Breast epithelium (tissue), 4 donors: ENCODE data around the gene OST4. TPM values are rescaled to one million over a fixed set of nuclear protein-coding genes. Genes with fewer than 3 reads are reported as not detected.
A peak's percentile ranks its signal among the peaks of the same experiment; 100 is the strongest.

ENCODE experiments used
- DNase-seq, 2 donors: peaks; one replicate each; pipeline ENCODE4 v3.0.0-alpha.2; 2019; ENCODE audit warnings: low spot score in 2 of 2
- H3K27ac ChIP-seq, 2 donors: fragments of 200-600 bp; sonication (generic) in 1 of 2; one replicate each; pipeline ENCODE4 v1.5.1; 2016 to 2019; ENCODE audit warnings: mild to moderate bottlenecking in 1 of 2
- H3K27me3 ChIP-seq, 2 donors: fragments of 200-600 bp; sonication (generic) in 1 of 2; one replicate each; pipeline versions ENCODE4 v1.5.1 to v1.6.0; 2017 to 2019; ENCODE audit warnings: control low read depth in 1 of 2, mild to moderate bottlenecking in 1 of 2
- H3K36me3 ChIP-seq: fragments of 200-600 bp; one replicate; pipeline ENCODE4 v1.5.1; 2019
- H3K4me1 ChIP-seq, 2 donors: fragments of 200-600 bp; sonication (generic); one replicate each; pipeline ENCODE4 v1.5.1; 2016 to 2019; ENCODE audit warnings: control low read depth in 1 of 2
- H3K4me3 ChIP-seq, 3 donors: fragments of 200-600 bp; sonication (generic); 1 replicate in 2 of 3; 2 replicates in 1 of 3; pipeline ENCODE4 v1.5.1; 2016 to 2019; ENCODE audit warnings: mild to moderate bottlenecking in 3 of 3, moderate library complexity in 2 of 3
- H3K9me3 ChIP-seq, 2 donors: fragments of 200-600 bp; sonication (generic) in 1 of 2; one replicate each; pipeline ENCODE4 v1.5.1; 2016 to 2019; ENCODE audit warnings: control low read depth in 1 of 2
- POLR2A ChIP-seq: fragments of 450-650 bp; IDR thresholded peaks from one replicate; pipeline ENCODE4 v1.6.1; 2016; ENCODE audit warnings: antibody characterized with exemption, mild to moderate bottlenecking, moderate library complexity
- POLR2AphosphoS5 ChIP-seq, 3 donors: sonication (generic); formaldehyde crosslinking; IDR thresholded peaks; one replicate each; pipeline ENCODE4 v1.6.1; 2017; ENCODE audit warnings: antibody characterized with exemption in 3 of 3
- intact Hi-C: fragments of 100-400 bp; cut with DNase I; formaldehyde crosslinking; loops from one replicate; pipeline ENCODE4 v1.15.1; 2023; ENCODE audit warnings: low total_unique reads
- total RNA-seq, 3 donors: library from RNA; depleted of rRNA; stranded (reverse); fragments of >200 nt; gene quantifications; one replicate each; pipeline ENCODE4 v1.1.0, GENCODE V29; 2016
- TF ChIP-seq, protein P1 (sequence below), 3 donors: fragments of 450-650 bp; IDR thresholded peaks; one replicate each; pipeline ENCODE4 v1.5.1; 2016 to 2017; ENCODE audit warnings: antibody characterized with exemption in 3 of 3, mild to moderate bottlenecking in 3 of 3, moderate library complexity in 3 of 3

OST4 gene
- total RNA-seq, 3 donors from 2014 or later: 271 to 309 (median 281) TPM

DNA sequence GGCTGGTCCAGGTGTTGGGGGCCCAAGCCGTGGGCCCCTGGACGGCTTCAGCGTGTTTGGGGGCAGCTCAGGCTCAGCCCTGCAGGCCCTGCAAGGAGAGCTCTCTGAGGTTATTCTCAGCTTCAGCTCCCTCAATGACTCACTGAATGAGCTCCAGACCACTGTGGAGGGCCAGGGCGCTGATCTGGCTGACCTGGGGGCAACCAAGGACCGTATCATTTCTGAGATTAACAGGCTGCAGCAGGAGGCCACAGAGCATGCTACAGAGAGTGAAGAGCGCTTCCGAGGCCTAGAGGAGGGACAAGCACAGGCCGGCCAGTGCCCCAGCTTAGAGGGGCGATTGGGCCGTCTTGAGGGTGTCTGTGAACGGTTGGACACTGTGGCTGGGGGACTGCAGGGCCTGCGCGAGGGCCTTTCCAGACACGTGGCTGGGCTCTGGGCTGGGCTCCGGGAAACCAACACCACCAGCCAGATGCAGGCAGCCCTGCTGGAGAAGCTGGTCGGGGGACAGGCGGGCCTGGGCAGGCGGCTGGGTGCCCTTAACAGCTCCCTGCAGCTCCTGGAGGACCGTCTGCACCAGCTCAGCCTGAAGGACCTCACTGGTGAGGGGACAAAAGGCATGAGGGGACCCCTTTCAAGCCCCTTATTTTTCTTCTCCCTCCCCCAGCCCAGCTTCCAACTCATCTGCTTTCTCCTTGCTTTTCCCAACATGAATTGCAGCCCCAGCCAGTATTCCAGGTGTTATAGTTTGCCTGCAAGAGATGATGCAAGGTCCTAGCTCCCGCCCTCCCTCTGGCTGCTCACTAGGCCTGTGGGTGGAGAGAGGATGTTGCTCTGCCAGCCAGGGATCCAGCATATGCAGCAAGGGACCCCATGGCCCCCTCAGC, 12.2 kb upstream of the OST4 start:
- no peaks in the 10 kb centered on the region for H3K36me3 ChIP-seq
- no peak overlapping the region for H3K27ac ChIP-seq
- H3K9me3 ChIP-seq: no peaks in the 10 kb centered on the region
- peaks cover 0 to 18% of the 10 kb centered on the region in 2 donors for H3K4me1 ChIP-seq
- H3K27me3 ChIP-seq: no peaks in the 10 kb centered on the region
- intact Hi-C loops: no loop called here
- no peak for DNase-seq
- H3K4me3 ChIP-seq: no peak overlapping the region
- no peak for TF ChIP-seq POLR2AphosphoS5 (IDR thresholded peaks at IDR 0.05)
- no peak for TF ChIP-seq POLR2A
- TF ChIP-seq, protein P1, sequence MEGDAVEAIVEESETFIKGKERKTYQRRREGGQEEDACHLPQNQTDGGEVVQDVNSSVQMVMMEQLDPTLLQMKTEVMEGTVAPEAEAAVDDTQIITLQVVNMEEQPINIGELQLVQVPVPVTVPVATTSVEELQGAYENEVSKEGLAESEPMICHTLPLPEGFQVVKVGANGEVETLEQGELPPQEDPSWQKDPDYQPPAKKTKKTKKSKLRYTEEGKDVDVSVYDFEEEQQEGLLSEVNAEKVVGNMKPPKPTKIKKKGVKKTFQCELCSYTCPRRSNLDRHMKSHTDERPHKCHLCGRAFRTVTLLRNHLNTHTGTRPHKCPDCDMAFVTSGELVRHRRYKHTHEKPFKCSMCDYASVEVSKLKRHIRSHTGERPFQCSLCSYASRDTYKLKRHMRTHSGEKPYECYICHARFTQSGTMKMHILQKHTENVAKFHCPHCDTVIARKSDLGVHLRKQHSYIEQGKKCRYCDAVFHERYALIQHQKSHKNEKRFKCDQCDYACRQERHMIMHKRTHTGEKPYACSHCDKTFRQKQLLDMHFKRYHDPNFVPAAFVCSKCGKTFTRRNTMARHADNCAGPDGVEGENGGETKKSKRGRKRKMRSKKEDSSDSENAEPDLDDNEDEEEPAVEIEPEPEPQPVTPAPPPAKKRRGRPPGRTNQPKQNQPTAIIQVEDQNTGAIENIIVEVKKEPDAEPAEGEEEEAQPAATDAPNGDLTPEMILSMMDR (IDR thresholded peaks at IDR 0.05): no peak

- H3K4me1 ChIP-seq: peaks cover 0 to 18% of the 10 kb centered on the region in 2 donors
Observed at GRCh38 chr2:27082773-27083409, 11.4 kb upstream of the OST4 start.

DNA sequence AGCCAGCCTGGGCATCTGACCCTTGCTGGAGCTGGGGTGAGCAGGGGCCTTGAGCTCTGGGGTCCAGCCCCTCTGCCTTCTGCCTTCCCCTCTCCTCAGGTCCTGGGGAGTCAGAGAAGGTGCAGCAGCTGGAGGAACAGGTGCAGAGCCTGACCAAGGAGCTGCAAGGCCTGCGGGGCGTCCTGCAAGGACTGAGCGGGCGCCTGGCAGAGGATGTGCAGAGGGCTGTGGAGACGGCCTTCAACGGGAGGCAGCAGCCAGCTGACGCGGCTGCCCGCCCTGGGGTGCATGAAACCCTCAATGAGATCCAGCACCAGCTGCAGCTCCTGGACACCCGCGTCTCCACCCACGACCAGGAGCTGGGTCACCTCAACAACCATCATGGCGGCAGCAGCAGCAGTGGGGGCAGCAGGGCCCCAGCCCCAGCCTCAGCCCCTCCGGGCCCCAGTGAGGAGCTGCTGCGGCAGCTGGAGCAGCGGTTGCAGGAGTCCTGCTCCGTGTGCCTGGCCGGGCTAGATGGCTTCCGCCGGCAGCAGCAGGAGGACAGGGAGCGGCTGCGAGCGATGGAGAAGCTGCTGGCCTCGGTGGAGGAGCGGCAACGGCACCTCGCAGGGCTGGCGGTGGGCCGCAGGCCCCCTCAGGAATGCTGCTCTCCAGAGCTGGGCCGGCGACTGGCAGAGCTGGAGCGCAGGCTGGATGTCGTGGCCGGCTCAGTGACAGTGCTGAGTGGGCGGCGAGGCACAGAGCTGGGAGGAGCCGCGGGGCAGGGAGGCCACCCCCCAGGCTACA, 10.7 kb upstream of the OST4 start:
- no peak for DNase-seq
- H3K4me3 ChIP-seq: peak overlapping the region in 1 of 3 donors; percentile 27
- H3K4me1 ChIP-seq: peaks cover 0 to 18% of the 10 kb centered on the region in 2 donors
- TF ChIP-seq POLR2AphosphoS5 (IDR thresholded peaks at IDR 0.05) (no peak), POLR2A (no peak)
- TF ChIP-seq, protein P1 (IDR thresholded peaks at IDR 0.05): no peak
- no peaks in the 10 kb centered on the region for H3K9me3 ChIP-seq
- H3K27me3 ChIP-seq: no peaks in the 10 kb centered on the region
- intact Hi-C loops: no loop called here
- no peaks in the 10 kb centered on the region for H3K36me3 ChIP-seq
- peak overlapping the region; percentile 36 to 82 for H3K27ac ChIP-seq

More at GRCh38 chr2:27082773-27083409, 11.4 kb upstream of the OST4 start:
- Histone ChIP-seq H3K27me3 (no peaks in the 10 kb centered on the region), H3K36me3 (no peaks in the 10 kb centered on the region), H3K4me3 (no peak overlapping the region), H3K9me3 (no peaks in the 10 kb centered on the region), H3K27ac (peak overlapping the region in 1 of 2 donors; percentile 36)
- intact Hi-C loops: no loop called here
- no peak for TF ChIP-seq POLR2A
- TF ChIP-seq POLR2AphosphoS5 (IDR thresholded peaks at IDR 0.05): no peak
- TF ChIP-seq, protein P1 (IDR thresholded peaks at IDR 0.05): no peak
- DNase-seq: no peak

- Histone ChIP-seq H3K4me3 (peak overlapping the region; percentile 47 to 78 (median 58)), H3K9me3 (no peaks in the 10 kb centered on the region), H3K36me3 (no peaks in the 10 kb centered on the region), H3K27ac (peak overlapping the region; percentile 75 to 96), H3K27me3 (no peaks in the 10 kb centered on the region), H3K4me1 (peaks cover 0 to 18% of the 10 kb centered on the region in 2 donors)
- intact Hi-C loops: no loop called here
- TF ChIP-seq POLR2A (no peak), POLR2AphosphoS5 (IDR thresholded peaks at IDR 0.05) (no peak)
- TF ChIP-seq, protein P1 (IDR thresholded peaks at IDR 0.05): no peak
- no peak for DNase-seq
Observed at GRCh38 chr2:27080603-27080936, 9.1 kb upstream of the OST4 start.
